Esophagus squamous epithelium (tissue), 4 donors: Measurements from ENCODE around the gene DEAF1.

Experiments used
- POLR2A ChIP-seq, 4 donors: fragments of 450-650 bp; IDR thresholded peaks; one replicate each; pipeline ENCODE4 v1.6.1; 2017; ENCODE audit warnings: antibody characterized with exemption in 4 of 4, mild to moderate bottlenecking in 4 of 4, moderate library complexity in 3 of 4
- TF ChIP-seq, protein P1 (sequence below), 6 experiments: fragments of 450-650 bp in 4 of 6; fragments of 200-600 bp in 2 of 6; sonication (generic) in 2 of 6; IDR thresholded peaks; one replicate each; pipeline ENCODE4 v1.5.1; 2016 to 2019; ENCODE audit warnings: antibody characterized with exemption in 6 of 6, mild to moderate bottlenecking in 4 of 6, moderate library complexity in 4 of 6

DNA sequence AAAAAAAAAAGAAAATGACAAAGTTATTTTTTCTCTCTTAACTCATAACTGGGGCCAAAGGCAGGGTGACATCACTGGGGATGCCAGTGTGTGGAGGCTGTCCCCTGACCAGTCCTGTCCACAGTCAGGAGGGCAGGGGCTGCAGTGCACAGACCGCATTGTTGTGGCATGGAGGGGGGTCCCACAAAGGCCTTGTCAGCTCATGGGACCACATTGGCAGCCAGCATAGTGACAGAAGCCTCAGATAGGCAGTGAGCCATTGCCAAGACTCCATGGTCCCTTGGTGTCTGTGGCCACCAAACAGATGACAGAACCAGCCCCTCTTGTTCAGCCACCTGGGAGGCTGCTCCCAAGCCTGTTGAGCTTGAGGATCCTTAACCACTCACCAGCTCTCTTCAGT lies 4.7 kb upstream of the DEAF1 start:
- TF ChIP-seq, protein P1, sequence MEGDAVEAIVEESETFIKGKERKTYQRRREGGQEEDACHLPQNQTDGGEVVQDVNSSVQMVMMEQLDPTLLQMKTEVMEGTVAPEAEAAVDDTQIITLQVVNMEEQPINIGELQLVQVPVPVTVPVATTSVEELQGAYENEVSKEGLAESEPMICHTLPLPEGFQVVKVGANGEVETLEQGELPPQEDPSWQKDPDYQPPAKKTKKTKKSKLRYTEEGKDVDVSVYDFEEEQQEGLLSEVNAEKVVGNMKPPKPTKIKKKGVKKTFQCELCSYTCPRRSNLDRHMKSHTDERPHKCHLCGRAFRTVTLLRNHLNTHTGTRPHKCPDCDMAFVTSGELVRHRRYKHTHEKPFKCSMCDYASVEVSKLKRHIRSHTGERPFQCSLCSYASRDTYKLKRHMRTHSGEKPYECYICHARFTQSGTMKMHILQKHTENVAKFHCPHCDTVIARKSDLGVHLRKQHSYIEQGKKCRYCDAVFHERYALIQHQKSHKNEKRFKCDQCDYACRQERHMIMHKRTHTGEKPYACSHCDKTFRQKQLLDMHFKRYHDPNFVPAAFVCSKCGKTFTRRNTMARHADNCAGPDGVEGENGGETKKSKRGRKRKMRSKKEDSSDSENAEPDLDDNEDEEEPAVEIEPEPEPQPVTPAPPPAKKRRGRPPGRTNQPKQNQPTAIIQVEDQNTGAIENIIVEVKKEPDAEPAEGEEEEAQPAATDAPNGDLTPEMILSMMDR (IDR thresholded peaks at IDR 0.05) = no peak
- TF ChIP-seq POLR2A (IDR thresholded peaks at IDR 0.05) = no peak
